Forelimb muscle (tissue), 1 donor: ENCODE data around the gene SDC4. TPM values are rescaled to one million over a fixed set of nuclear protein-coding genes. Genes with fewer than 3 reads are reported as not detected.
A peak's percentile ranks its signal among the peaks of the same experiment; 100 is the strongest.

Source experiments
- DNase-seq: peaks from one replicate; pipeline ENCODE4 v3.0.0-alpha.2; 2013; ENCODE audit warnings: low read depth
- polyA plus RNA-seq: library from polyadenylated mRNA; unstranded; fragments of 120-200 nt; gene quantifications from one replicate; pipeline ENCODE4 v1.2.1, GENCODE V29; 2013; ENCODE audit not compliant: insufficient read length

SDC4 gene
- polyA plus RNA-seq, 1 donor: 8.5 TPM

DNA sequence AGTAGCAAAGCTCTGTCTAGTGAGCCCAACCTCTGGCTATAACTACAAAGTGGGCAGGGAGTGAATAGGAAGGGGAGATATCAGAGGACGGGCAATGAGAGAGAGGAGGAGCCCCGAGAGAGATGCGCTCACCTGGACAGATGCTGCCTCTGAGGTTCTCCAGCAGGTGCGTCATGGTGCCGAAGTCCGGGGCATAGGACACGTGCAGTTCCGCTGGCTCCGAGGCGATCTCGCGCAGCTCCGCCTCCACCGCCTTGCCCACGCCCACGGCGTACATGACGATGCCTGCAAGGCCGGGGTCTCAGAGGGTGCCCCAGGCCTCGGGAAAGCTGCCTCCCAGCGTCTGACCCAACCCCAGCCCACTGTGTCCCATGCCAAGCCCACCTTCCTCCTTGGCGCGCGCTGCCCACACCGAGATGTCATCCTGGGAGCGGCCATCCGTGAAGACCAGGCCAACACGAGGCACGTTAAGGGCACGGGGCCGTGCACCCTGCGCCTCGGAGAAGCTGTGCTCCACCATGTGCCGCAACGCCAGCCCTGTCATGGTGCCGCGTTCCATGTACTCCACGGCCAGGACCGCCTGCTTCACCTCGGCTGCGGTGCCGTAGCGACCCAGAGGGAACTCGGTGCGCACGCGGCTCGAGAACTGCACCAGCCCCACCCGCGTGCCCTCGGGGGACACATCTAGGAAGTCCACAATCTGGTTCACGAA is 50.3 kb downstream of the SDC4 start:
- DNase-seq: no peak

DNA sequence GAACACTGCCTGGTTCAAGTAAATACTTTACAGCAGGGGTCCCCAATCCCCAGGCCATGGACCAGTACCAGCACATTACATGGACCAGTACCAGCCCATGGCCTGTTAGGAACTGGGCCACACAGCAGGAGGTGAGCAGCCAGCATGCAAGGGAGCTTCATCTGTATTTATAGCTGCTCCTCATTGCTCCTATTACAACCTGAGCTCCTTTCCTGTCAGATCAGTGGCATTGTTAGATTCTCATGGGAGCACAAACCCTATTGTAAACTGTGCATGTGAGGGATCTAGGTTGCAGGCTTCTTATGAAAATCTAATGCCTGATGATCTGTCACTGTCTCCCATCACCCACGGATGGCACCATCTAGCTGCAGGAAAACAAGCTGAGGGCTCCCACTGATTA is 53.6 kb downstream of the SDC4 start:
- no peak for DNase-seq

DNA sequence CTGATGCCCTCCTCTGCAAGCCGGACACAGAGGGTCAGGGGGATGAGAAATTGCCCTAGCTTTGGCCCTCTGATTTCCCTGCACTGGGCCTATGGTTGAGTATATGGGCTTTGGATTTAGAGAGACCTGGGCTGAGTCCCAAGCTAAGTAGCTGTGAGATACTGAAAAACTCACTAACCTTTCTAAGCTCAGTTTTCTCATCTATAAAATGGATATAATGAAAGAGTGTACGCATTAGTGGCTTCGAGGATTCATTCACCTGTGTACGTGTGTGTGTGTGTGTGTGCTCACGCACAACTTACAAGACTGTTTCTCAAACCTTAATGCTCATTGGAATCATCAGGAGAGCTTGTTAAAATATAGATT is 54.2 kb downstream of the SDC4 start:
- DNase-seq: no peak

DNA sequence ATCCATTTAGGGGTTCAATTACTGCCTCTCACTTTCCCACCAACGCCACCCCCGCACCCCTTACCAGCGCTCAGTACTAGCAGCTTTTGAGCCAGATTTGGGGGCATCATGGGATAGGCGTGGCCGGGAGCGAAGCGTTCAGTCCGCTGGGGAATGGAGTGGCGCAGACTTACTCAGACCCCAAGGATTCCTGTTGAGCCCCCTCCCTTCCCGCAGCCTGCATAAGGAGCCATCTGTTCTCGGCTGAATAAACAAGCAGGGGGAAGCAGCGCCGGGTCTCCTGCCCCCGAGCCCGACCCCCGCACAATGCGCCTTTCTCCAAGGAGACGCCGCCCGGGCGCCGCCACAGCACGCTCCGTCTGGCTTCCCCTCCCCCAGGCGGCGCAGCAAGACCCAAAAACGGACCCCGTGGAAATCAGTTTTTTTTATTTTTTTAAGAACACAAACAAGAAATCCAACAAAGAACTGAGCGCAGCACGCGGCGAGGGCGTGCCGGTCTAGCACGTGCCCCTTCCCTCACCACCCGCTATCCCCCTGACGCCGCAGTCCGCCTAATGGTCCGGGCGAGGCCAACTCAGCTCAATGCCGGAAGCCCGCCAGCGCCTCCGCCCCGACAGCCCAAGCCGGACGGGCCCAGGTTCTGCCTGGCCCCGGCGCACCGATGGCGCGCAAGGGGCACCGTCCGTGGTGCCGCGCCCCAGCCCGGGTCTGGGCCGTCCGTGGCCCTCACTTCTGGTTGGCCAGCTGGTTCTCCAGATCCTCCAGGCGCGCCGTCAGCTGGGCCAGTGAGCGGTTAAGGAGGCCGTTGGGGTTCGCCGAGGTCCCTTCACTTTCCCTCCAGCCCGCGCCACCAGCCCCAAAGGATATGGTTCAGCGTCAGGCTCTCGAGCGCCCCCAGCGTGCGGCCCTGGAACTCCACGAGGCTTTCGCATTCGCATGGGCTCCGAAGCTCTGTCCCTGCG is 54.9 kb downstream of the SDC4 start:
- no peak for DNase-seq

DNA sequence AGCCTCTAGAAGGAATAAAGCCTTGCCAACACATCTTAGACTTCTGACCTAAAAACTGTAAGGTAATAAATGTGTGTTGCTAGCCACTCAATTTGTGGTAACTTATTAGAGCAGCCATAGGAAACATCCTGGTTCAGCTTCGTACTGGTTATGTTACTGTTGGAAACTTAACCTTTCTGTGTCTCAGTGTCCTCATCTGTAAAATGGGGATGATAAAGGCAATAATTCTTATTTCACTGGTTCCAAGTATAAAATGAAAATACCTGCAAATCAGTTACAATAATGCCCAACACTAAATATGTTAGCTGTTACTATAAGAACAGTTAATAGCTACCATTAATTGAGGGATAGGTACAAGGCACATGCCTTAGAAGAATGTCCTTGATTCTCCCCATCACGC is 55.9 kb downstream of the SDC4 start:
- no peak for DNase-seq

DNA sequence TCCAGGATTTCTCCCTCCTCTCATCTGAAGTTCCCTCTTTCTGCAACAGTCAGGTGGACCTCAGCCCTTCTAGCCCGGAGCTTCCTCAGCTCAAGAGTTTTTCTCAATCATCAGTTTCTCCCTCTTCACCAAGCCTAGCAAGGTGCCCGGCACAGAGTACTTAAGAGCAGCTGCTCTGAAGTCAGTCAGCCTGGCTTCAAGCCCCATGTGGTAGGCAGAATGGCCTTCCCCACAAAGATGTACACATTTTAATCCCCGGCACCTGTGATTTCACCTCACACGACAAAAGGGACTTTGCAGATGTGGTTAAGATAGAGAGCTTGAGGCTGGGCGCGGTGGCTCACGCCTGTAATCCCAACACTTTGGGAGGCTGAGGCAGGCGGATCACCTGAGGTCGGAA is 56.7 kb downstream of the SDC4 start:
- no peak for DNase-seq

DNA sequence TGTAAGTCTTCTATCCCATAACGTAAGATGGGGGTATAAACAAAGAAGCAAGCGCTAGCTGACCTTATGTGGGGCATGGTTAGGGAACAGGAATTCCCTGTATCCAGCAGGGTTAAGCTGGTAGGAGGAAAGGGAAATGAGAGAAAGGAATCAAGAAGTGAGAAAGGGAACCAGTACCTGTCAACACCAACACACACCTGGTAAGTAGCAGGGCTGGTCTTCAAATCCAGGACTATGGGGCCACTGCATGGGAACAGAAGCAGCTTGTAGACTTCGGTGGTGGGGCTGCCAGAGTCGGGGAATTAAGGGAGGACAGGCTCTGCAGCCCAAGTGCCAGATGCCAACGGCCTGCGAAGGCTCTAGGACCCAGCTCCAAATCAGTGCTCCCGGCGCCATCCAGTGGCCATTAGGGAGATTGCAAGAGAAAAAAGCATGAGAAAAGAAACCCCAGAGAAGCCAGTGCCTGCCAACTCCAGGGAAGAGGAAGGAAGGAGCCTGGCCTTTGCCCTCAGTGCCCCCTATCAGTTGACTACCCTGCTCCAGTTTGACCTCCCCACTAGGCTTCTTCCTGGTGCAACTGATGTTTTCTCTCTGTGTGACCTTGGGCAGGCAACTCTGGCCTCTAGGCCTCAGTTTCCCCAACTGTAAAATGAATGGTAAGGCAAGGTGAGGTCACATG is 57.4 kb downstream of the SDC4 start:
- DNase-seq: peak; percentile 14

DNA sequence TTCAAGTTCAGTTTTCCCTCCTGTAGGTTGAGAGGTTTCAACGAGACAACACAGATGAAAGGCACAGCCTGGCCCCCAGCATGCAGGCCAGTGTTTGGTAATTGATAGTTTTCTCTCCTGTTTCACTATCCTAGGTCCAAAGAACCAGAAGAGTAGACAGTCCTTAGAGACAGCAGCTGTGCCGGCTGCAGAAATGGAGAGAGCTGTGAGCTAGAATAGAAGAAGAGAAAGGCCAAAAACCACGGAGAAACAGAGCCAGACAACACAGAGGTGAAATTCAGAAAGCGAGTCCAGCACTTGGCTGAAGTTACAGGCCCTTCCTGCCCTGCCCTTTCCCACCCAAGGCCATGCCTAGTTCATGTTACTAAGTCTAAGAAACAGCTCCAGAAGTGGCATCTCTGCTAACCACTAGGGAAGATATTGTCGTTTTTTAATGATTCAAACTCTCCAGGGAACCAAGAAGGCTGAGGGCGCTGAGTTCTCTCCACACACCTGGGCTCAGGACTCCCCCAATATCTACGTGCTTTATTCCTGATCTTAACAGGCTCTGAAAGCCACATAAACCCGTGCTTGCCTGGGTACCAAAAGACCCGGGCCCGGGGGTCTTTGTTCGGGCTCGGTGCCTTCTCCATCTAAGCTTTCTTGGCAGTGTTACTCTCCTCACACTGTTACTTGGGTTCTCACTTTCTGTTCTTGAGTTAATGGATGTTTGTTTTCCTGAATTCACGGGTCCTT is 58.1 kb downstream of the SDC4 start:
- no peak for DNase-seq

DNA sequence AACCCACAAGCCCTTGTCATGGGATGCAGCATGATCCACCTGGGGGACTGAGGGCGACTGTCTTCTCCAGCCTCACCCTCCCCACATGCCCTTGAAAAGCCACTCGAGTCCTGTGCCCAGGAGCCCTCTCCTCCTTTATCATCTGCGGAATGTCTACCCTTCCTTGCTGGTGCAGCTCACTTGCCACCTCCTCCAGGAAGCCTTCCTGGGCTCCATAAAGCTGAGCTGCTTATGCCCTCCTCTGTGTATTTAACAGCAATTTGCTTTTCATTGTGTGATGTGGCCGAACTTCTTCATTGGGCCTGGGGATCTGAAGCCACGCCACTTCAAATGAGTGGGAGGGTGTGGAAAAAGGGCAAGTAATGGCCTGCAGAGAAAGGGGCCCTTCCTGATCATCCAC is 59.4 kb downstream of the SDC4 start:
- no peak for DNase-seq

DNA sequence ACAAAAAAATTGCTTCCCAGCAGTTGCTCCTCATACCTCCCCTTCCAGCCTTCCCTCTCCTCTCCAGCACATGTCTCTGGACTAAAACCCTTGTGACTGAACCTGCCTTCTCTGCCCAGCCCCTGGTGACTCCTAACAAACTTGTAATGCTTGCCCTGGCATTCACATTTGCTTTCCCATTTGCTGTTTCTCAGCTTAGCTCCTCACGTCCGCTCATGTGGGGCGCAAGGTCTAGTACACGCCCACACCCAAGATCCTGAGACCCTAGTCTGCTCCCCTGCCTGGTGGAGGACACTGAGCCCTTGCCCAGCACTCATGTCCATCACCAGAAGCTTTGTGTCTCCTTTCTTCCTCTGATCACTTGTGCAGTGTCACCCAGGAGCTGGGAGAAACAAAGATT is 59.8 kb downstream of the SDC4 start:
- no peak for DNase-seq

DNA sequence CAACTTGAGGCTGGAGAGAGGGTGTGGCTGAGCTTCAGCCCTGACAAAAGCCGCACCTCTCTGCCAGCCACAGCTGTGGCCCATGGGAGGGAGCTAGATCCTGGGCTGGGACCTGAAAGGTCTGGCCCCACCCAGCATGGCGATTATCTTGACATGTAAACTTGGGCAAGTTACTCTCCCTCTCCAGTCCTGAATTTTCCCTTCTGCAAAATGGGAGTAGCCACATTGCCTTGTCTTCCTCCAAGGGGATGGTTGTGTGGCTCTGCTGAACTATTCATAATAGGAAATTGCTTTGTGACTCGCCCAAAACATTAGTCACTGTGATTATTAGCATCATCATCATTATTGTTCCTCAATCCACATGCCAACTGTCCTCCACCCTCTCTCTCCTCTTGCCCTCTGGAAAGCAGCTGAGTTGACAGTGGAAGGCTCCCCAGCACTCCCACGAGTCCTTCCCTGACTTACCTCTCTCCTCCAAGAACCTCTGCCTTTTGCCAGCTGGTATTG is 64.6 kb downstream of the SDC4 start:
- DNase-seq: no peak

DNA sequence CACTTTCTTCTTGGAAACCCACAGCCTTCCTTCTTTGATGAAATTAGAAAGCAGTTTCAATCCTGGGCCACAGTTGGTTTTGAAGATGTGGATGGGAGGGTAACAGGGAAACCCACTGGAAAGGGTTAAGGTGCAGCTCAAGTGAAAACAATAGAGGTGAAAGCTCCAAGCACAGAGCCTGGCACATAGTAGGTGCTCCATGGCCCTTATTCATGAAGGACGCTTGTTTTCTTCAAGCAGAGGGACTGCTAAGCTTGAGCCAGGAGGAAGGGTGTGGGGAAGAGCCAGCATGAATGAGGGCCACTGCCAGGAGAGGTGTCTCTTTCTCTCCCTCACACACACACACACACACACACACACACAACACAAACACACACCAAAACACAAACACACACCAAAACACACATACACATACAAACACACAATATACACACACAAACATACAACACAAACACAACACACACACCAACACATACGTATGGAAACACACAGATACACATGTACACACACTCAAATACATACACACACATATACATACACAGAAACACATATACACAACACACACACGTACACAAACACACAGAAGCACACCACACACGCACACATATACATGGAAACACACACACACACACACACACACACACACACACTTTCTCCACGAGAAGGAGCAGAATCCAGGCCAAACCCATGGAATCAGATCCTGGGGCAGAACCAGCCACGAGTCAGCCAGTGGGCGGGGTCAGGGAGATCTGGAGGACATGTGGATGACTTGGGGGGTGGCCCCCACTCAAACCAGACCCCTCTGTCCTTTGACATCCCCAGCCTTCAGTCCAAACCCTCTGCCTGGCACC is 65.3 kb downstream of the SDC4 start:
- DNase-seq: no peak

DNA sequence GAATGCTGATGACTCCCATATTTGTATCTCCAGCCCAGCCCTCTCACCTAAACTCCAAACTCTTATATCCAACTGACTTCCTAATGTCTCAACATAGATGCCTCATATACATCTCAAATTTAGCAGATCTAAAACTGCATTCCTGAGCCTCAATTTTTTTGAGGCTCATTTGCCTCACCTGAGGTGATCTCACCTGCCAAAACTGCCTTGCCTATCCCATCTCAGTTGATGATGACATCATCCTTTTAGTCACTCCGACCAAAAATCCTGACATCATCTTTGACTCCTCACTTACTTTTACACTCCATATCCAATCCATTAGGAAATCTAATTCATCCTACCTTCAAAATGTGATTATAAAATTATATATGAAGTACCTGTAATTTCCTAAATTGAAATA is 68.2 kb downstream of the SDC4 start:
- DNase-seq: no peak

DNA sequence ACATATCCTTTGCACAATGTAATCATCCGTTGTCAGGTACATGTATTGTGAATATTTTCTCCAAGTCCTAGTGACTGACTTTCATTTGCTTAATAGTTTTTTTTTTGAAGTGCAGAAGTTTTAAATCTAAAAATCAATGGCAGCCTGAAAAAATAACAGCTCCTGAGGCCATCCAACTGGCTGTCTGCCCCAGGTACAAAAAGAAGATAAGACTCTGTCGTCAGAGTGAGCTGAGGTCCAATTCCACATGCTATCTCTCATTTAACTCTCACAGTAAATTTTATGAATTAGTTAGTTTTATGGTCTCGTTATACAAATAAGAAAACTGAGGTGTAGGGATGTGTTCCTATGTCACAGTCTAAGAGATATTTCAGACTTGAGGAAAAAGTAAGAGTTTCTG is 72.9 kb downstream of the SDC4 start:
- no peak for DNase-seq

Other genes with a start within 250 kb of the SDC4 start
- gene KCNS1, start 247.3 kb downstream of the SDC4 start, polyA plus RNA-seq: not detected
- not detected for gene WFDC5, start 233.2 kb downstream of the SDC4 start, polyA plus RNA-seq
- not detected for gene WFDC12, start 224.0 kb downstream of the SDC4 start, polyA plus RNA-seq
- not detected for gene PI3, start 173.5 kb downstream of the SDC4 start, polyA plus RNA-seq
- not detected for gene SEMG1, start 141.4 kb downstream of the SDC4 start, polyA plus RNA-seq
- gene SEMG2, start 127.1 kb downstream of the SDC4 start, polyA plus RNA-seq: not detected
- not detected for gene SLPI, start 93.9 kb downstream of the SDC4 start, polyA plus RNA-seq
- not detected for gene RBPJL, start 41.6 kb downstream of the SDC4 start, polyA plus RNA-seq
- 0.57 TPM for gene MATN4, start 40.1 kb downstream of the SDC4 start, polyA plus RNA-seq
- 14.2 TPM for gene SYS1, start 14.7 kb upstream of the SDC4 start, polyA plus RNA-seq
- gene TP53TG5, start 29.9 kb upstream of the SDC4 start, polyA plus RNA-seq: 0.68 TPM
- 30.5 TPM for gene DBNDD2, start 59.9 kb upstream of the SDC4 start, polyA plus RNA-seq
- 70.1 TPM for gene PIGT, start 67.7 kb upstream of the SDC4 start, polyA plus RNA-seq
- gene WFDC2, start 121.3 kb upstream of the SDC4 start, polyA plus RNA-seq: 0.25 TPM
- not detected for gene SPINT3, start 167.2 kb upstream of the SDC4 start, polyA plus RNA-seq
- gene WFDC6, start 191.1 kb upstream of the SDC4 start, polyA plus RNA-seq: not detected
- not detected for gene EPPIN, start 199.0 kb upstream of the SDC4 start, polyA plus RNA-seq
- not detected for gene WFDC8, start 230.9 kb upstream of the SDC4 start, polyA plus RNA-seq